OCI-LY3 (cell line): ENCODE results near the gene NTN3.

Source experiments
- CTCF ChIP-seq: fragments of 200-600, 300-600 bp; sonication (generic); IDR thresholded peaks from 2 replicates; pipeline ENCODE4 v1.5.1; 2014; ENCODE audit warnings: antibody characterized with exemption, low read length, low read depth
- EZH2phosphoT487 ChIP-seq: fragments of 200-600 bp; shearing (Covaris generic); IDR thresholded peaks from 2 replicates; pipeline ENCODE4 v1.6.1; 2018; ENCODE audit warnings: antibody characterized with exemption, mixed run types, low read depth

GRCh38 chr16:2485811-2486507 lies 14.9 kb downstream of the NTN3 start:
- TF ChIP-seq CTCF (no peak), EZH2phosphoT487 (no peak)
